ENCODE measurements around the gene PPM1D. TPM values are rescaled to one million over a fixed set of nuclear protein-coding genes. Genes with fewer than 3 reads are reported as not detected.

The PPM1D gene
- polyA plus RNA-seq, 1 donor = 11.9 TPM

GRCh38 chr17:60615840-60616239, 15.8 kb downstream of the PPM1D start:
- DNase-seq = no peak
- peaks cover 4% of the 10 kb centered on the region for H3K9me3 ChIP-seq (ENCODE audit: control insufficient read depth, low read depth, low read length)
- WGBS (ENCODE audit: insufficient coverage, low lambda C conversion rate) = no CpG with 5 or more reads among the region's 3 CpGs
- no peak overlapping the region for H3K4me3 ChIP-seq (ENCODE audit: low read length)
- H3K27ac ChIP-seq (ENCODE audit: low read length) = no peak overlapping the region
- no peaks in the 10 kb centered on the region for H3K27me3 ChIP-seq (ENCODE audit: control insufficient read depth, insufficient read depth, low read length)
- peaks cover 8% of the 10 kb centered on the region for H3K36me3 ChIP-seq (ENCODE audit: control insufficient read depth, insufficient read depth, low read length)
- no peaks in the 10 kb centered on the region for H3K4me1 ChIP-seq (ENCODE audit: control insufficient read depth, insufficient read depth, low read length)

- no peak overlapping the region for H3K27ac ChIP-seq (ENCODE audit: low read length)
- H3K4me1 ChIP-seq (ENCODE audit: control insufficient read depth, insufficient read depth, low read length) = no peaks in the 10 kb centered on the region
- no peaks in the 10 kb centered on the region for H3K27me3 ChIP-seq (ENCODE audit: control insufficient read depth, insufficient read depth, low read length)
- DNase-seq = no peak
- H3K4me3 ChIP-seq (ENCODE audit: low read length) = no peak overlapping the region
- 100% methylated on average over 2 of the region's 3 CpGs for WGBS (ENCODE audit: insufficient coverage, low lambda C conversion rate)
- H3K9me3 ChIP-seq (ENCODE audit: control insufficient read depth, low read depth, low read length) = peaks cover 4% of the 10 kb centered on the region
- H3K36me3 ChIP-seq (ENCODE audit: control insufficient read depth, insufficient read depth, low read length) = peaks cover 8% of the 10 kb centered on the region
These were observed 18.1 kb downstream of the PPM1D start for GRCh38 chr17:60618080-60618479.

GRCh38 chr17:60618854-60619526, 19.0 kb downstream of the PPM1D start:
- no peaks in the 10 kb centered on the region for H3K4me1 ChIP-seq (ENCODE audit: control insufficient read depth, insufficient read depth, low read length)
- DNase-seq = no peak
- no peaks in the 10 kb centered on the region for H3K27me3 ChIP-seq (ENCODE audit: control insufficient read depth, insufficient read depth, low read length)
- H3K36me3 ChIP-seq (ENCODE audit: control insufficient read depth, insufficient read depth, low read length) = peaks cover 11% of the 10 kb centered on the region
- no peak overlapping the region for H3K27ac ChIP-seq (ENCODE audit: low read length)
- H3K4me3 ChIP-seq (ENCODE audit: low read length) = no peak overlapping the region
- 83% methylated on average over 2 of the region's 3 CpGs for WGBS (ENCODE audit: insufficient coverage, low lambda C conversion rate)
- H3K9me3 ChIP-seq (ENCODE audit: control insufficient read depth, low read depth, low read length) = no peaks in the 10 kb centered on the region

- Histone ChIP-seq H3K27ac (ENCODE audit: low read length) (no peak overlapping the region), H3K9me3 (ENCODE audit: control insufficient read depth, low read depth, low read length) (no peaks in the 10 kb centered on the region), H3K36me3 (ENCODE audit: control insufficient read depth, insufficient read depth, low read length) (peaks cover 3% of the 10 kb centered on the region), H3K27me3 (ENCODE audit: control insufficient read depth, insufficient read depth, low read length) (no peaks in the 10 kb centered on the region), H3K4me3 (ENCODE audit: low read length) (no peak overlapping the region), H3K4me1 (ENCODE audit: control insufficient read depth, insufficient read depth, low read length) (no peaks in the 10 kb centered on the region)
- no peak for DNase-seq
- WGBS (ENCODE audit: insufficient coverage, low lambda C conversion rate) = no CpG with 5 or more reads among the region's 2 CpGs
These were observed 23.0 kb downstream of the PPM1D start for GRCh38 chr17:60622961-60623360.

- Histone ChIP-seq H3K4me1 (ENCODE audit: control insufficient read depth, insufficient read depth, low read length) (no peaks in the 10 kb centered on the region), H3K9me3 (ENCODE audit: control insufficient read depth, low read depth, low read length) (no peaks in the 10 kb centered on the region), H3K27ac (ENCODE audit: low read length) (no peak overlapping the region), H3K4me3 (ENCODE audit: low read length) (no peak overlapping the region), H3K27me3 (ENCODE audit: control insufficient read depth, insufficient read depth, low read length) (no peaks in the 10 kb centered on the region), H3K36me3 (ENCODE audit: control insufficient read depth, insufficient read depth, low read length) (peaks cover 3% of the 10 kb centered on the region)
- no peak for DNase-seq
- WGBS (ENCODE audit: insufficient coverage, low lambda C conversion rate) = 89% methylated on average over 5 of the region's 9 CpGs
These were observed 23.4 kb downstream of the PPM1D start for GRCh38 chr17:60623415-60623814.

- H3K4me3 ChIP-seq (ENCODE audit: low read length) = no peak overlapping the region
- H3K27me3 ChIP-seq (ENCODE audit: control insufficient read depth, insufficient read depth, low read length) = no peaks in the 10 kb centered on the region
- H3K36me3 ChIP-seq (ENCODE audit: control insufficient read depth, insufficient read depth, low read length) = peaks cover 8% of the 10 kb centered on the region
- DNase-seq = no peak
- H3K9me3 ChIP-seq (ENCODE audit: control insufficient read depth, low read depth, low read length) = no peaks in the 10 kb centered on the region
- no peak overlapping the region for H3K27ac ChIP-seq (ENCODE audit: low read length)
- no peaks in the 10 kb centered on the region for H3K4me1 ChIP-seq (ENCODE audit: control insufficient read depth, insufficient read depth, low read length)
- WGBS (ENCODE audit: insufficient coverage, low lambda C conversion rate) = no CpG with 5 or more reads among the region's 2 CpGs
These were observed 27.1 kb downstream of the PPM1D start for GRCh38 chr17:60627124-60627523.

- H3K27me3 ChIP-seq (ENCODE audit: control insufficient read depth, insufficient read depth, low read length) = no peaks in the 10 kb centered on the region
- H3K9me3 ChIP-seq (ENCODE audit: control insufficient read depth, low read depth, low read length) = no peaks in the 10 kb centered on the region
- H3K4me1 ChIP-seq (ENCODE audit: control insufficient read depth, insufficient read depth, low read length) = no peaks in the 10 kb centered on the region
- 68% methylated on average over 4 of the region's 6 CpGs for WGBS (ENCODE audit: insufficient coverage, low lambda C conversion rate)
- H3K36me3 ChIP-seq (ENCODE audit: control insufficient read depth, insufficient read depth, low read length) = peaks cover 7% of the 10 kb centered on the region
- H3K27ac ChIP-seq (ENCODE audit: low read length) = no peak overlapping the region
- H3K4me3 ChIP-seq (ENCODE audit: low read length) = no peak overlapping the region
- peak; percentile 35 to 48 for DNase-seq
These were observed 28.4 kb downstream of the PPM1D start for GRCh38 chr17:60628252-60628889.

GRCh38 chr17:60629120-60629519, 29.1 kb downstream of the PPM1D start:
- Histone ChIP-seq H3K4me3 (ENCODE audit: low read length) (no peak overlapping the region), H3K4me1 (ENCODE audit: control insufficient read depth, insufficient read depth, low read length) (no peaks in the 10 kb centered on the region), H3K36me3 (ENCODE audit: control insufficient read depth, insufficient read depth, low read length) (peaks cover 7% of the 10 kb centered on the region), H3K9me3 (ENCODE audit: control insufficient read depth, low read depth, low read length) (no peaks in the 10 kb centered on the region), H3K27ac (ENCODE audit: low read length) (no peak overlapping the region), H3K27me3 (ENCODE audit: control insufficient read depth, insufficient read depth, low read length) (no peaks in the 10 kb centered on the region)
- no CpG with 5 or more reads among the region's 2 CpGs for WGBS (ENCODE audit: insufficient coverage, low lambda C conversion rate)
- DNase-seq = no peak

GRCh38 chr17:60630352-60630751, 30.4 kb downstream of the PPM1D start:
- H3K9me3 ChIP-seq (ENCODE audit: control insufficient read depth, low read depth, low read length) = no peaks in the 10 kb centered on the region
- H3K27me3 ChIP-seq (ENCODE audit: control insufficient read depth, insufficient read depth, low read length) = no peaks in the 10 kb centered on the region
- H3K4me1 ChIP-seq (ENCODE audit: control insufficient read depth, insufficient read depth, low read length) = no peaks in the 10 kb centered on the region
- WGBS (ENCODE audit: insufficient coverage, low lambda C conversion rate) = 100% methylated on average over 3 of the region's 5 CpGs
- no peak overlapping the region for H3K4me3 ChIP-seq (ENCODE audit: low read length)
- no peak for DNase-seq
- H3K27ac ChIP-seq (ENCODE audit: low read length) = no peak overlapping the region
- peaks cover 13% of the 10 kb centered on the region for H3K36me3 ChIP-seq (ENCODE audit: control insufficient read depth, insufficient read depth, low read length)

- H3K9me3 ChIP-seq (ENCODE audit: control insufficient read depth, low read depth, low read length) = no peaks in the 10 kb centered on the region
- H3K27ac ChIP-seq (ENCODE audit: low read length) = no peak overlapping the region
- DNase-seq = no peak
- no CpG with 5 or more reads among the region's 6 CpGs for WGBS (ENCODE audit: insufficient coverage, low lambda C conversion rate)
- H3K27me3 ChIP-seq (ENCODE audit: control insufficient read depth, insufficient read depth, low read length) = no peaks in the 10 kb centered on the region
- H3K4me1 ChIP-seq (ENCODE audit: control insufficient read depth, insufficient read depth, low read length) = no peaks in the 10 kb centered on the region
- H3K4me3 ChIP-seq (ENCODE audit: low read length) = no peak overlapping the region
- peaks cover 17% of the 10 kb centered on the region for H3K36me3 ChIP-seq (ENCODE audit: control insufficient read depth, insufficient read depth, low read length)
These were observed 31.1 kb downstream of the PPM1D start for GRCh38 chr17:60631119-60631518.

GRCh38 chr17:60637683-60638082, 37.7 kb downstream of the PPM1D start:
- 94% methylated on average over 2 of the region's 2 CpGs for WGBS (ENCODE audit: insufficient coverage, low lambda C conversion rate)
- H3K27me3 ChIP-seq (ENCODE audit: control insufficient read depth, insufficient read depth, low read length) = no peaks in the 10 kb centered on the region
- H3K27ac ChIP-seq (ENCODE audit: low read length) = no peak overlapping the region
- H3K4me3 ChIP-seq (ENCODE audit: low read length) = no peak overlapping the region
- DNase-seq = no peak
- H3K4me1 ChIP-seq (ENCODE audit: control insufficient read depth, insufficient read depth, low read length) = no peaks in the 10 kb centered on the region
- peaks cover 30% of the 10 kb centered on the region for H3K36me3 ChIP-seq (ENCODE audit: control insufficient read depth, insufficient read depth, low read length)
- H3K9me3 ChIP-seq (ENCODE audit: control insufficient read depth, low read depth, low read length) = no peaks in the 10 kb centered on the region

All from large intestine (tissue), 3 donors.